ENCODE measurements around the gene MBP. TPM values are rescaled to one million over a fixed set of nuclear protein-coding genes. Genes with fewer than 3 reads are reported as not detected.

The MBP gene
- total RNA-seq, 1 experiment from 2014 or later: 31.6 TPM

- ChIA-PET CTCF (interaction anchor here (0.7 to 1.1 kb wide), 2 partner anchors 17 to 528 kb away, joined by 3 read pairs; no protein-coding TSS in a partner anchor), POLR2A (no interaction called here)
- no peak for DNase-seq (ENCODE audit: unreplicated experiment)
- intact Hi-C loops (cut with micrococcal nuclease): no loop called here
- H3K27me3 Mint-ChIP-seq (ENCODE audit: insufficient read depth, unreplicated experiment): no peaks in the 10 kb centered on the region
- no peak for TF ChIP-seq CTCF (IDR thresholded peaks at IDR 0.05; ENCODE audit: unreplicated experiment)
- no peak overlapping the region for H3K4me3 Mint-ChIP-seq (ENCODE audit: unreplicated experiment)
- H3K4me1 Mint-ChIP-seq (ENCODE audit: insufficient read depth, unreplicated experiment): no peaks in the 10 kb centered on the region
- BruUV-seq (replicated peaks): no TSS peak
- no peak overlapping the region for H3K27ac Mint-ChIP-seq (ENCODE audit: low read depth, unreplicated experiment)
- peaks cover 33% of the 10 kb centered on the region for H3K36me3 Mint-ChIP-seq (ENCODE audit: insufficient read depth, unreplicated experiment)
- H3K9me3 Mint-ChIP-seq (ENCODE audit: unreplicated experiment): no peaks in the 10 kb centered on the region
These were observed 191.3 kb downstream of the MBP start for GRCh38 chr18:76941284-76941683.

- DNase-seq (ENCODE audit: unreplicated experiment): no peak
- TF ChIP-seq CTCF (IDR thresholded peaks at IDR 0.05; ENCODE audit: unreplicated experiment): no peak
- Mint-ChIP-seq H3K27me3 (ENCODE audit: insufficient read depth, unreplicated experiment) (no peaks in the 10 kb centered on the region), H3K9me3 (ENCODE audit: unreplicated experiment) (no peaks in the 10 kb centered on the region), H3K4me1 (ENCODE audit: insufficient read depth, unreplicated experiment) (no peaks in the 10 kb centered on the region), H3K27ac (ENCODE audit: low read depth, unreplicated experiment) (no peak overlapping the region), H3K36me3 (ENCODE audit: insufficient read depth, unreplicated experiment) (peaks cover 44% of the 10 kb centered on the region), H3K4me3 (ENCODE audit: unreplicated experiment) (no peak overlapping the region)
- no TSS peak for BruUV-seq (replicated peaks)
- ChIA-PET POLR2A (interaction anchor here (0.7 to 1.1 kb wide), 2 partner anchors 10 to 20 kb away, joined by 3 read pairs; no protein-coding TSS in a partner anchor), CTCF (no interaction called here)
- intact Hi-C loops (cut with micrococcal nuclease): no loop called here
These were observed 194.0 kb downstream of the MBP start for GRCh38 chr18:76938619-76939018.

- no peak for DNase-seq (ENCODE audit: unreplicated experiment)
- TF ChIP-seq CTCF (IDR thresholded peaks at IDR 0.05; ENCODE audit: unreplicated experiment): no peak
- H3K9me3 Mint-ChIP-seq (ENCODE audit: unreplicated experiment): no peaks in the 10 kb centered on the region
- H3K4me3 Mint-ChIP-seq (ENCODE audit: unreplicated experiment): no peak overlapping the region
- CTCF ChIA-PET: interaction anchor here (0.6 kb wide), 1 partner anchor 16 kb away, joined by 3 read pairs; no protein-coding TSS in a partner anchor
- BruUV-seq (replicated peaks): no TSS peak
- no peak overlapping the region for H3K27ac Mint-ChIP-seq (ENCODE audit: low read depth, unreplicated experiment)
- peaks cover 44% of the 10 kb centered on the region for H3K36me3 Mint-ChIP-seq (ENCODE audit: insufficient read depth, unreplicated experiment)
- no peaks in the 10 kb centered on the region for H3K27me3 Mint-ChIP-seq (ENCODE audit: insufficient read depth, unreplicated experiment)
- H3K4me1 Mint-ChIP-seq (ENCODE audit: insufficient read depth, unreplicated experiment): no peaks in the 10 kb centered on the region
- intact Hi-C loops (cut with micrococcal nuclease): no loop called here
- POLR2A ChIA-PET: interaction anchor here (1.1 kb wide), 1 partner anchor 11 kb away, joined by 3 read pairs; no protein-coding TSS in a partner anchor
These were observed 195.0 kb downstream of the MBP start for GRCh38 chr18:76937597-76937996.

- no peaks in the 10 kb centered on the region for H3K9me3 Mint-ChIP-seq (ENCODE audit: unreplicated experiment)
- H3K4me1 Mint-ChIP-seq (ENCODE audit: insufficient read depth, unreplicated experiment): no peaks in the 10 kb centered on the region
- H3K27ac Mint-ChIP-seq (ENCODE audit: low read depth, unreplicated experiment): no peak overlapping the region
- no TSS peak for BruUV-seq (replicated peaks)
- intact Hi-C loops (cut with micrococcal nuclease): no loop called here
- TF ChIP-seq CTCF (IDR thresholded peaks at IDR 0.05; ENCODE audit: unreplicated experiment): no peak
- no peaks in the 10 kb centered on the region for H3K27me3 Mint-ChIP-seq (ENCODE audit: insufficient read depth, unreplicated experiment)
- CTCF ChIA-PET: interaction anchor here (1.1 to 1.8 kb wide), 2 partner anchors 13 to 134 kb away, joined by 3 to 5 read pairs; no protein-coding TSS in a partner anchor
- POLR2A ChIA-PET: no interaction called here
- DNase-seq (ENCODE audit: unreplicated experiment): no peak
- H3K4me3 Mint-ChIP-seq (ENCODE audit: unreplicated experiment): no peak overlapping the region
- peaks cover 44% of the 10 kb centered on the region for H3K36me3 Mint-ChIP-seq (ENCODE audit: insufficient read depth, unreplicated experiment)
These were observed 195.7 kb downstream of the MBP start for GRCh38 chr18:76936877-76937276.
